A549 (cell line): ENCODE measurements around the gene THOC1. TPM values are rescaled to one million over a fixed set of nuclear protein-coding genes. Genes with fewer than 3 reads are reported as not detected.
A peak's percentile ranks its signal among the peaks of the same experiment; 100 is the strongest.

Experiments
- ATAC-seq, 2 experiments: fragments of 200-7000 bp in 1 of 2; fragments of >200 bp in 1 of 2; cut with Nextera tagmentation in 1 of 2; cut with Tn5 transposase in 1 of 2; 3 replicates each; pipeline versions ENCODE4 v1.8.0 to v1.9.1; 2018 to 2020; ENCODE audit warnings: mild to moderate bottlenecking in 1 of 2, moderate library complexity in 1 of 2
- CTCF ChIA-PET: fragments of 300-600 bp; sonication (Branson Sonifier 250); formaldehyde crosslinking; extraction: SDS; loops from one replicate; lab custom pipeline; 2021; ENCODE audit warnings: antibody characterized with exemption, inconsistent platforms; lab: Yijun Ruan, JAX
- POLR2A ChIA-PET: fragments of 350-600 bp; formaldehyde crosslinking; extraction: SDS; loops from one replicate; lab custom pipeline; 2021; ENCODE audit warnings: antibody characterized with exemption, inconsistent platforms; lab: Yijun Ruan, JAX
- DNase-seq, 2 experiments: peaks; one replicate each; pipeline versions ENCODE4 v3.0.0 to v3.0.0-alpha.2; 2011 to 2016; ENCODE audit warnings: low read depth in 1 of 2, low spot score in 1 of 2
- FAIRE-seq: peaks from 2 replicates; lab custom pipeline; 2011; peaks lifted over from hg19 to GRCh38; lab: Jason Lieb, UNC
- H3K27ac ChIP-seq, 2 experiments: fragments of >200 bp; sonication (Bioruptor Twin); formaldehyde crosslinking; 3 replicates each; pipeline ENCODE4 v1.5.1; 2016 to 2017
- H3K4me1 ChIP-seq: fragments of >200 bp; sonication (Bioruptor Twin); formaldehyde crosslinking; 3 replicates; pipeline ENCODE4 v1.6.1; 2016
- H3K4me2 ChIP-seq: fragments of >200 bp; sonication (Bioruptor Twin); formaldehyde crosslinking; 3 replicates; pipeline ENCODE4 v1.6.1; 2016
- H3K4me3 ChIP-seq: fragments of >200 bp; sonication (Bioruptor Twin); formaldehyde crosslinking; 3 replicates; pipeline ENCODE4 v1.5.1; 2016
- H3K9me3 ChIP-seq: fragments of >200 bp; sonication (Bioruptor Twin); formaldehyde crosslinking; 3 replicates; pipeline ENCODE4 v1.6.1; 2016
- CBX8 ChIP-seq: fragments of 200-600 bp; sonication (generic); IDR thresholded peaks from 2 replicates; pipeline ENCODE4 v1.6.1; 2016
- CHD2 ChIP-seq: fragments of 150-350 bp; IDR thresholded peaks from 2 replicates; pipeline ENCODE4 v1.6.1; 2014; ENCODE audit warnings: low read length; ENCODE audit not compliant: partially characterized antibody
- EHF ChIP-seq: fragments of 250-450 bp; sonication (Bioruptor Pico); IDR thresholded peaks from 2 replicates; pipeline ENCODE4 v1.5.0; 2020; ENCODE audit warnings: mild to moderate bottlenecking
- EHMT2 ChIP-seq: fragments of 200-600 bp; sonication (generic); IDR thresholded peaks from 2 replicates; pipeline ENCODE4 v1.6.1; 2016; ENCODE audit warnings: antibody characterized with exemption, low read depth, mild to moderate bottlenecking, moderate library complexity
- EP300 ChIP-seq, 2 experiments: fragments of >200 bp; sonication (Bioruptor Twin); formaldehyde crosslinking; IDR thresholded peaks; 2 replicates in 1 of 2; 3 replicates in 1 of 2; pipeline ENCODE4 v1.6.1; 2016 to 2017
- FOSB ChIP-seq: fragments of 250-450 bp; sonication (Bioruptor Pico); IDR thresholded peaks from 2 replicates; pipeline ENCODE4 v1.5.0; 2020; ENCODE audit warnings: mild to moderate bottlenecking, moderate library complexity
- FOXS1 ChIP-seq: fragments of 250-450 bp; sonication (Bioruptor Pico); IDR thresholded peaks from 2 replicates; pipeline ENCODE4 v1.5.0; 2020; ENCODE audit warnings: mild to moderate bottlenecking, moderate library complexity
- HOXA7 ChIP-seq: fragments of 250-450 bp; sonication (Bioruptor Pico); IDR thresholded peaks from 2 replicates; pipeline ENCODE4 v1.5.0; 2020; ENCODE audit warnings: mild to moderate bottlenecking, moderate library complexity
- HOXB5 ChIP-seq: fragments of 250-450 bp; sonication (Bioruptor Pico); IDR thresholded peaks from 2 replicates; pipeline ENCODE4 v1.5.0; 2020; ENCODE audit warnings: mild to moderate bottlenecking, moderate library complexity
- JUN ChIP-seq, 2 experiments: fragments of >200 bp; sonication (Bioruptor Twin); formaldehyde crosslinking; IDR thresholded peaks; 2 replicates in 1 of 2; 3 replicates in 1 of 2; pipeline ENCODE4 v1.6.1; 2016 to 2017
- KDM5A ChIP-seq: fragments of 200-600 bp; sonication (generic); IDR thresholded peaks from 2 replicates; pipeline ENCODE4 v1.6.1; 2016; ENCODE audit warnings: antibody characterized with exemption, mild to moderate bottlenecking
- NPAS2 ChIP-seq: fragments of 250-450 bp; sonication (Bioruptor Pico); IDR thresholded peaks from 2 replicates; pipeline ENCODE4 v1.8.0; 2022; ENCODE audit warnings: mild to moderate bottlenecking, moderate library complexity, borderline replicate concordance
- NR3C1 ChIP-seq: fragments of >200 bp; sonication (Bioruptor Twin); formaldehyde crosslinking; IDR thresholded peaks from 3 replicates; pipeline ENCODE4 v1.6.1; 2017
- PHF8 ChIP-seq: fragments of 200-600 bp; sonication (generic); IDR thresholded peaks from 2 replicates; pipeline ENCODE4 v1.6.1; 2016; ENCODE audit warnings: low read depth, mild to moderate bottlenecking, antibody characterized with exemption, moderate library complexity, borderline replicate concordance
- POLR2AphosphoS2 ChIP-seq: conservative IDR thresholded peaks from 2 replicates; pipeline ENCODE4 v1.6.1; 2012; ENCODE audit warnings: low read length, improper control_type of control experiment, inconsistent platforms
- RAD21 ChIP-seq, 2 experiments: fragments of >200 bp in 1 of 2; sonication (Bioruptor Twin) in 1 of 2; formaldehyde crosslinking in 1 of 2; IDR thresholded peaks in 1 of 2; conservative IDR thresholded peaks in 1 of 2; 2 replicates in 1 of 2; 3 replicates in 1 of 2; pipeline ENCODE4 v1.6.1; 2012 to 2018; ENCODE audit warnings: inconsistent platforms in 1 of 2
- RARB ChIP-seq: fragments of 250-450 bp; sonication (Bioruptor Pico); IDR thresholded peaks from 2 replicates; pipeline ENCODE4 v1.8.0; 2021; ENCODE audit warnings: mild to moderate bottlenecking, moderate library complexity
- SMC3 ChIP-seq: fragments of >200 bp; sonication (Bioruptor Twin); formaldehyde crosslinking; IDR thresholded peaks from 3 replicates; pipeline ENCODE4 v1.6.1; 2018; ENCODE audit warnings: inconsistent platforms
- SREBF2 ChIP-seq: fragments of 450-650 bp; IDR thresholded peaks from 2 replicates; pipeline ENCODE4 v1.6.1; 2014; ENCODE audit warnings: mild to moderate bottlenecking, moderate library complexity
- TFCP2L1 ChIP-seq: fragments of 250-450 bp; sonication (Bioruptor Pico); IDR thresholded peaks from 2 replicates; pipeline ENCODE4 v1.5.0; 2021; ENCODE audit warnings: mild to moderate bottlenecking
- WGBS: methylation state at CpG from one replicate; pipeline ENCODE4 v1.1.6; 2017; ENCODE audit errors: missing lambda C conversion rate; 5-methylcytosine and 5-hydroxymethylcytosine counted together
- polyA plus RNA-seq, 4 experiments: library from polyadenylated mRNA; depleted of rRNA in 3 of 4; stranded (reverse); fragments of >200 nt; fragmentation: RNase III in 1 of 4; extraction: RNeasy Plus Mini Kit Qiagen cat#74134 plus additional on column Dnase treatment in 1 of 4; gene quantifications; 2 replicates in 3 of 4; 3 replicates in 1 of 4; pipeline ENCODE4 v1.2.3, GENCODE V29; 2011 to 2017
- TF ChIP-seq, protein P1 (sequence below): fragments of 450-650 bp; IDR thresholded peaks from 2 replicates; pipeline ENCODE4 v1.6.1; 2014; ENCODE audit warnings: antibody characterized with exemption
- TF ChIP-seq, protein P2 (sequence below): fragments of >200 bp; sonication (Bioruptor Twin); formaldehyde crosslinking; IDR thresholded peaks from 3 replicates; pipeline ENCODE4 v1.6.1; 2016
- TF ChIP-seq, protein P3 (sequence below): fragments of >200 bp; sonication (Bioruptor Twin); formaldehyde crosslinking; IDR thresholded peaks from 2 replicates; pipeline ENCODE4 v1.6.1; 2016
- TF ChIP-seq, protein P4 (sequence below): fragments of 250-450 bp; sonication (Bioruptor Pico); IDR thresholded peaks from 2 replicates; pipeline ENCODE4 v1.5.0; 2020; ENCODE audit warnings: low read depth, mild to moderate bottlenecking, moderate library complexity
- TF ChIP-seq, protein P5 (sequence below): fragments of 200-600 bp; sonication (generic); IDR thresholded peaks from 2 replicates; pipeline ENCODE4 v1.6.1; 2016; ENCODE audit warnings: antibody characterized with exemption, mild to moderate bottlenecking, moderate library complexity
- TF ChIP-seq, protein P6 (sequence below): IDR thresholded peaks from 2 replicates; pipeline ENCODE4 v1.6.1; 2012

The THOC1 gene
- polyA plus RNA-seq, 2 of the 4 experiments (the other 2 are of a cell fraction), result 31.2 to 62.6 TPM

DNA sequence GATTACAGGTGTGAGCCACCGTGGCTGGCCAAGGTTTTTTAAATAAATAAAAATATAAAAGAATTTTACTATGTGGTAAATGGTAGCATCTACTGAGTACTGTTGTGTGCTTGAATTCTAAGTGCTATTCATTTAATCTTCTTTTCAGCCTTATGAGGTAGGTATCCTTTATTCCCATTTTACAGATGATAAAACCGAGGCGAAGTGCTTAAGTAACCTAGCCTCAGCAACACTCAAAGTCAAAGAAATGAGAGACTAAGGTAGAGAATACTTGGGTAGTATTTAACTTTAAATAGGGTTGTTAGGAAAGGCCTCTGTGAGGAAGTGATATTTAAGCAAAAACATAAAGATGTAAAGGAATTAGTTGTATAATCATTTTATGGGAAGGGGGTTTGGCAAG lies 5.7 kb upstream of the THOC1 start:
- no peak for FAIRE-seq
- Histone ChIP-seq H3K9me3 (peaks cover 6% of the 10 kb centered on the region; the same call in 1 of the 3 replicates), H3K4me1 (no peaks in the 10 kb centered on the region), H3K27ac (no peak overlapping the region), H3K4me3 (no peak overlapping the region), H3K4me2 (no peak overlapping the region)
- no peak for DNase-seq
- CTCF ChIA-PET, result no interaction called here
- 88% methylated on average over 3 of the region's 3 CpGs for WGBS
- TF ChIP-seq EP300 (IDR thresholded peaks at IDR 0.05) (no peak), SREBF2 (no peak), PHF8 (no peak), FOSB (CRISPR knock-in tag) (no peak), JUN (IDR thresholded peaks at IDR 0.05) (no peak), EHMT2 (no peak), KDM5A (no peak), HOXB5 (no peak), NR3C1 (no peak), SMC3 (no peak), CBX8 (no peak), TFCP2L1 (CRISPR knock-in tag) (no peak), RAD21 (conservative IDR thresholded peaks at IDR 0.05 in 1 of 2, IDR thresholded peaks at IDR 0.05 in 1 of 2) (no peak), CHD2 (no peak)
- TF ChIP-seq, protein P1, sequence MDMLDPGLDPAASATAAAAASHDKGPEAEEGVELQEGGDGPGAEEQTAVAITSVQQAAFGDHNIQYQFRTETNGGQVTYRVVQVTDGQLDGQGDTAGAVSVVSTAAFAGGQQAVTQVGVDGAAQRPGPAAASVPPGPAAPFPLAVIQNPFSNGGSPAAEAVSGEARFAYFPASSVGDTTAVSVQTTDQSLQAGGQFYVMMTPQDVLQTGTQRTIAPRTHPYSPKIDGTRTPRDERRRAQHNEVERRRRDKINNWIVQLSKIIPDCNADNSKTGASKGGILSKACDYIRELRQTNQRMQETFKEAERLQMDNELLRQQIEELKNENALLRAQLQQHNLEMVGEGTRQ, result no peak
- TF ChIP-seq, protein P2, sequence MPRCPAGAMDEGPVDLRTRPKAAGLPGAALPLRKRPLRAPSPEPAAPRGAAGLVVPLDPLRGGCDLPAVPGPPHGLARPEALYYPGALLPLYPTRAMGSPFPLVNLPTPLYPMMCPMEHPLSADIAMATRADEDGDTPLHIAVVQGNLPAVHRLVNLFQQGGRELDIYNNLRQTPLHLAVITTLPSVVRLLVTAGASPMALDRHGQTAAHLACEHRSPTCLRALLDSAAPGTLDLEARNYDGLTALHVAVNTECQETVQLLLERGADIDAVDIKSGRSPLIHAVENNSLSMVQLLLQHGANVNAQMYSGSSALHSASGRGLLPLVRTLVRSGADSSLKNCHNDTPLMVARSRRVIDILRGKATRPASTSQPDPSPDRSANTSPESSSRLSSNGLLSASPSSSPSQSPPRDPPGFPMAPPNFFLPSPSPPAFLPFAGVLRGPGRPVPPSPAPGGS, result no peak
- TF ChIP-seq, protein P3, sequence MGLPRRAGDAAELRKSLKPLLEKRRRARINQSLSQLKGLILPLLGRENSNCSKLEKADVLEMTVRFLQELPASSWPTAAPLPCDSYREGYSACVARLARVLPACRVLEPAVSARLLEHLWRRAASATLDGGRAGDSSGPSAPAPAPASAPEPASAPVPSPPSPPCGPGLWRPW, result no peak
- TF ChIP-seq, protein P4, sequence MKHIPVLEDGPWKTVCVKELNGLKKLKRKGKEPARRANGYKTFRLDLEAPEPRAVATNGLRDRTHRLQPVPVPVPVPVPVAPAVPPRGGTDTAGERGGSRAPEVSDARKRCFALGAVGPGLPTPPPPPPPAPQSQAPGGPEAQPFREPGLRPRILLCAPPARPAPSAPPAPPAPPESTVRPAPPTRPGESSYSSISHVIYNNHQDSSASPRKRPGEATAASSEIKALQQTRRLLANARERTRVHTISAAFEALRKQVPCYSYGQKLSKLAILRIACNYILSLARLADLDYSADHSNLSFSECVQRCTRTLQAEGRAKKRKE (CRISPR knock-in tag), result no peak
- POLR2A ChIA-PET, result no interaction called here
- no peak for ATAC-seq

DNA sequence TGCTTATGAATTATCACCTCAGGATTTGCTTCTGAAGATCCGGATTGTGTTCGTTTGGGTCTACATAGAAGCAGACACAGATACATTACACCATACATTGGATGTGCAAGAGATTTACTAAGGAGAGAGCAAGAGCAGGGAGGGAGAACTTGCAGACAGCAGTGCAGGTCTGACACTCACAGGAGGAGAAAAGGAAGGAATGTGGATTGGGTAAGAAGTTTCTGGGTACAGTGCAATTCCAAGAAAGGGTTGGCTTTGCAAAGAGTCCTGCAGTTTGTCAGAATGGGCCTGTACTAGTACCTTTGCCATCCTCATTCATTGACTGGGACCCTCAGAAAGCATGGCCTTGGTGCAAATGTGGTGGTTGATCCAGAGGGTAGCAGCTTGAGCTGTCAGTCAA lies 4.8 kb upstream of the THOC1 start:
- DNase-seq, result no peak
- no peak for ATAC-seq
- WGBS, result 89% methylated on average over 2 of the region's 2 CpGs
- no peak overlapping the region for H3K4me2 ChIP-seq
- CTCF ChIA-PET, result no interaction called here
- no peak overlapping the region for H3K27ac ChIP-seq
- no peaks in the 10 kb centered on the region for H3K9me3 ChIP-seq
- no peak for FAIRE-seq
- POLR2A ChIA-PET, result no interaction called here
- no peak overlapping the region for H3K4me3 ChIP-seq
- no peaks in the 10 kb centered on the region for H3K4me1 ChIP-seq
- TF ChIP-seq EHF (CRISPR knock-in tag), result no peak
- no peak for TF ChIP-seq JUN (IDR thresholded peaks at IDR 0.05)
- TF ChIP-seq RAD21 (conservative IDR thresholded peaks at IDR 0.05 in 1 of 2, IDR thresholded peaks at IDR 0.05 in 1 of 2), result no peak

DNA sequence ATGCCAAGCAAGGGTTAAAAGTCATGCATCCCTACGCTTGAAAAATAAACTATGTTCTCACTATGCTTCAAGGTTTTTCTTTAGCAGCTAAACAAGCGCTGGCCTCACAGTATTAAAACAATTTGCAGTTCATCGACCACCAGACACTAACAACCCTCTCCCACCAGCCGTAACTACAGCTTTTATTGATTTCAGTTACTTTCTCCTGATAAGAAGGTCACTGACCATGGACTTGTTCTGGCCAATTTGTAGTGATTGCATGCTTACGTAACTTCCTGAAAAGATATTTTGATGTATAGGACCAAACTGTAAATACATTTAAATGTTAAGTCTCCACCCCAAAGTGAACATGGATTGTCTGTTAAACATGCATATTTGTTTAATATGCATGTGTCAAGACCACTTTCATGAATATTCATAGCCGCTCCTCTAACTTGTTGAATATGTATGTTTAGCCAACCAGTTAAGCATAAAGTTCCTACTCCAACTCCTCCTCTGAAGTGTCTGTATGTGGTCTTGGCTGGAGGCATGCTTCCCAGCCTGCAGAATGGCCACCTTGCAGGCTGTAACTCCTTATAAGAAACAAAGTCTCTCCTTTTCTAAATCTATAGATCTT lies 1.7 kb upstream of the THOC1 start:
- DNase-seq (no peak), ATAC-seq (no peak), FAIRE-seq (no peak)
- Histone ChIP-seq H3K4me2 (peak overlapping the region; percentile 94; the same call in 2 of the 3 replicates), H3K27ac (no peak overlapping the region), H3K4me1 (peaks cover 4% of the 10 kb centered on the region; the same call in 1 of the 3 replicates), H3K9me3 (no peaks in the 10 kb centered on the region), H3K4me3 (no peak overlapping the region)
- ChIA-PET CTCF (no interaction called here), POLR2A (no interaction called here)
- WGBS, result 90% methylated on average over 6 of the region's 6 CpGs
- TF ChIP-seq, protein P5, sequence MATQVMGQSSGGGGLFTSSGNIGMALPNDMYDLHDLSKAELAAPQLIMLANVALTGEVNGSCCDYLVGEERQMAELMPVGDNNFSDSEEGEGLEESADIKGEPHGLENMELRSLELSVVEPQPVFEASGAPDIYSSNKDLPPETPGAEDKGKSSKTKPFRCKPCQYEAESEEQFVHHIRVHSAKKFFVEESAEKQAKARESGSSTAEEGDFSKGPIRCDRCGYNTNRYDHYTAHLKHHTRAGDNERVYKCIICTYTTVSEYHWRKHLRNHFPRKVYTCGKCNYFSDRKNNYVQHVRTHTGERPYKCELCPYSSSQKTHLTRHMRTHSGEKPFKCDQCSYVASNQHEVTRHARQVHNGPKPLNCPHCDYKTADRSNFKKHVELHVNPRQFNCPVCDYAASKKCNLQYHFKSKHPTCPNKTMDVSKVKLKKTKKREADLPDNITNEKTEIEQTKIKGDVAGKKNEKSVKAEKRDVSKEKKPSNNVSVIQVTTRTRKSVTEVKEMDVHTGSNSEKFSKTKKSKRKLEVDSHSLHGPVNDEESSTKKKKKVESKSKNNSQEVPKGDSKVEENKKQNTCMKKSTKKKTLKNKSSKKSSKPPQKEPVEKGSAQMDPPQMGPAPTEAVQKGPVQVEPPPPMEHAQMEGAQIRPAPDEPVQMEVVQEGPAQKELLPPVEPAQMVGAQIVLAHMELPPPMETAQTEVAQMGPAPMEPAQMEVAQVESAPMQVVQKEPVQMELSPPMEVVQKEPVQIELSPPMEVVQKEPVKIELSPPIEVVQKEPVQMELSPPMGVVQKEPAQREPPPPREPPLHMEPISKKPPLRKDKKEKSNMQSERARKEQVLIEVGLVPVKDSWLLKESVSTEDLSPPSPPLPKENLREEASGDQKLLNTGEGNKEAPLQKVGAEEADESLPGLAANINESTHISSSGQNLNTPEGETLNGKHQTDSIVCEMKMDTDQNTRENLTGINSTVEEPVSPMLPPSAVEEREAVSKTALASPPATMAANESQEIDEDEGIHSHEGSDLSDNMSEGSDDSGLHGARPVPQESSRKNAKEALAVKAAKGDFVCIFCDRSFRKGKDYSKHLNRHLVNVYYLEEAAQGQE, result no peak
- TF ChIP-seq, protein P6, sequence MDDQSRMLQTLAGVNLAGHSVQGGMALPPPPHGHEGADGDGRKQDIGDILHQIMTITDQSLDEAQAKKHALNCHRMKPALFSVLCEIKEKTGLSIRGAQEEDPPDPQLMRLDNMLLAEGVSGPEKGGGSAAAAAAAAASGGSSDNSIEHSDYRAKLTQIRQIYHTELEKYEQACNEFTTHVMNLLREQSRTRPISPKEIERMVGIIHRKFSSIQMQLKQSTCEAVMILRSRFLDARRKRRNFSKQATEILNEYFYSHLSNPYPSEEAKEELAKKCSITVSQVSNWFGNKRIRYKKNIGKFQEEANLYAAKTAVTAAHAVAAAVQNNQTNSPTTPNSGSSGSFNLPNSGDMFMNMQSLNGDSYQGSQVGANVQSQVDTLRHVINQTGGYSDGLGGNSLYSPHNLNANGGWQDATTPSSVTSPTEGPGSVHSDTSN, result no peak
- TF ChIP-seq, protein P1, result no peak
- TF ChIP-seq NPAS2 (CRISPR knock-in tag), result no peak
- no peak for TF ChIP-seq RARB (CRISPR knock-in tag)
- no peak for TF ChIP-seq FOXS1 (CRISPR knock-in tag)
- TF ChIP-seq JUN (IDR thresholded peaks at IDR 0.05), result no peak
- no peak for TF ChIP-seq HOXA7
- TF ChIP-seq POLR2AphosphoS2, result no peak
- TF ChIP-seq HOXB5, result no peak
